NCI-H82 (cell line): ENCODE data around the gene HOXA3.
A peak's percentile ranks its signal among the peaks of the same experiment; 100 is the strongest.

Source experiments
- DNase-seq: peaks from one replicate; lab custom pipeline; 2025; lab: John Stamatoyannopoulos, UW

Gene HOXA3

DNA sequence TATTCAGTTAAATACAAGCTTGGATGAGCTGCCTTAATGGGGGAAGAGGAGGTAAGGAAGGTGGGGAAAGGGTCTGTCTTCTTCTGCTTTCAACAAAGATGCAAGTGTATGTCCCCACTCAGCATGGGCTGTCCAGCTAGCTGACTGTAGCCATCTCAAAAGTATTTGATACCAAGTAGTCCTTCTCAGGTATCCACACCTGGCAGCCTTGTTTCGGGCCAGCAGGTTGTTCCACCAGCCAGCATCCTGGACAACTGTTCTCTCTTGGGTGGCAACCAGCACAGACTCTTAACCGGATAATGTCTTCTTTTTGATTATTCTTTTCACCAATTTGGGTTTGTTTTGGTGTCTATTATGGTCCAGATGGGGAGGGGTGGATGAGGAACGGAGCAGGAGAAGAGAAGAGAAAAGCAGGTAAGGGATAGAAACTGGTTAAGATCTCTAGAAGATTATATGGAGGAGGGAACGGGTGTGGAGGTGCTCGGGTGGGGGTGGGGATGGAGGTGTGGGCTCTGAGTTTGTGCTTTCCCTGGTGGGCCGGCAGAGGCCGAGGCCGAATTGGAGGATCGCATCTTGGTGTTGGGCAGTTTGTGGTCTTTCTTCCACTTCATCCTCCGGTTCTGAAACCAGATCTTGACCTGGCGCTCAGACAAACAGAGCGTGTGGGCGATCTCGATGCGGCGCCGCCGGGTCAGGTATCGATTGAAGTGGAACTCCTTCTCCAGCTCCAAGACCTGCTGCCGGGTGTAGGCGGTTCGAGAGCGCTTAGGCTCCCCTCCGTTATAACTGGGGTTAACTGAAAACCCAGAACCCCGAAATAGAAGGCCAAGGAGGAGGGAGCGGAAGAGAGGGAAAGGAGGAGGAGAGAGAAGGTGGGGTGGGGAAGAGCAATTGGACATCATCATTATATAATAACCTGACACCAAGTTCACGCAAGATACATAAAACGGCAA lies 23.3 kb downstream of the HOXA3 start:
- DNase-seq = no peak

DNA sequence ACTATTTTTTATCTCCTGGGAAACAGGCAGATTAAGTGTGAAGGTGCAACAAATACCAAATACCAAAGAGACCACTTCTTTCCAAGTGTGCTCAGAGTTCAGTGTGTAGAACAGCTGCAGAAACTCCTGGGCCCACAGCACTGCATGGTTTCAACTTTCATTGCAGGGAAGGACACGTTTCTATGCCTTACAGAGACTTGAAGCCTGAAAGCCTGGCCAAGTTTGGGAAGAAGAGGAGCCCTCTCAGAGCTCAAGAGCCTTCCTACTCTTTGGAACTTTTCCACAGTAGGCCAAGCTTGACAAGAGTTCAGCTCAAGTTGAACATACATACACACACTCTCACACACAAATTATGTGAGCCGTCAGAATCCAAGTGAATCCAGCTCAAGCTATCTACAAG lies 24.3 kb downstream of the HOXA3 start:
- no peak for DNase-seq

DNA sequence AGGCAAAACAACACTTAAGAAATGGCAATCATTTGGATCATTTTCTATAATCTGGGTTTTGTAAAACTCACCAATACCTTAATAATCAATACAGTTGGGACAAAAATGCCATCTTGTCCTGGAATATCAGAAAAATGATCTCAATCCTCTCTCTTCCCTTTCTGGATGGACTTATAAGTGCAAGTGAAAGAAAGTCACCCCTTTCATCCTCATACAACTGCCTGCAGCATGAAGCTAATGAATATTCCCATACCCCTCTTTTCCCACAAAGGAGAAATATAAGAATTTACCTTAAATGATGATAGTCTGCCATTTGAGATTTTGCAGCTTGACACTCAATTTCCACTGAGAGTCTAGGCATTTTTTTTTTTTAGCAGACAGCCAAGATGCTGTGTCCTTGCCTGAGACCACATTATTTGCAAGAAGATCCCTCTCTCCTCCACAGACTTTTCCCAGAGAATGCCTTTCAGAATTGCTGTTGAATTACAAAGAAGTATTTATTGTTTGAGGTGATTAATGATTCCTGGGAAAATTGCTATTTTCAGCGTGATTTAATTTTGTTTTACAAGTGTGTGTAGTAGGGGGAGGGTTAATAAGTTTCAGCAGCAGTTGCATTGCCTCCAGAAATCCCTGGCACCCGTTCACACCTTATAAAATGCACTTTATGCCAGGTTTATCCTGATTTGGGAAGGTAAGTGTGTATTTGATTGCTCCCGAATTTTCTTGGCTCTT lies 25.6 kb downstream of the HOXA3 start:
- DNase-seq = no peak

DNA sequence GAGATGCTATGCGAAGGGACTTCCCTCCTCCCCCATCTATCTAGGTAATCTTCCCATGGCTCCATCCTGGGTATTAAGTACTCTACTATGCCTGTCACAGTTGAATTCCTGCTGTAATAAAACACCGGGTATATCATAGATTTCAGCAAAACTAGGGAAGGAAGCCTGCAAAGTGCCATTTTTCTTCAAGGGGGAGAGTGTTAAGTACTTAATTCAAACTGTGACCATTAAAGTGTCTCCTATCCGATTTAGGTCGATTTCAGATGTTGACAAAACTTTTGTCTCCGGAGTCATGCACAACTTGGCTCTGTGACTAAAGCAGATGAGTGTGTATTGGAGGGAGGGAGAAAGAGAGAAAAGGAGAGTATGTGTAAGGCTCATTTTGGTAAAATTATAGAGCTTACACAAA lies 26.4 kb downstream of the HOXA3 start:
- no peak for DNase-seq

DNA sequence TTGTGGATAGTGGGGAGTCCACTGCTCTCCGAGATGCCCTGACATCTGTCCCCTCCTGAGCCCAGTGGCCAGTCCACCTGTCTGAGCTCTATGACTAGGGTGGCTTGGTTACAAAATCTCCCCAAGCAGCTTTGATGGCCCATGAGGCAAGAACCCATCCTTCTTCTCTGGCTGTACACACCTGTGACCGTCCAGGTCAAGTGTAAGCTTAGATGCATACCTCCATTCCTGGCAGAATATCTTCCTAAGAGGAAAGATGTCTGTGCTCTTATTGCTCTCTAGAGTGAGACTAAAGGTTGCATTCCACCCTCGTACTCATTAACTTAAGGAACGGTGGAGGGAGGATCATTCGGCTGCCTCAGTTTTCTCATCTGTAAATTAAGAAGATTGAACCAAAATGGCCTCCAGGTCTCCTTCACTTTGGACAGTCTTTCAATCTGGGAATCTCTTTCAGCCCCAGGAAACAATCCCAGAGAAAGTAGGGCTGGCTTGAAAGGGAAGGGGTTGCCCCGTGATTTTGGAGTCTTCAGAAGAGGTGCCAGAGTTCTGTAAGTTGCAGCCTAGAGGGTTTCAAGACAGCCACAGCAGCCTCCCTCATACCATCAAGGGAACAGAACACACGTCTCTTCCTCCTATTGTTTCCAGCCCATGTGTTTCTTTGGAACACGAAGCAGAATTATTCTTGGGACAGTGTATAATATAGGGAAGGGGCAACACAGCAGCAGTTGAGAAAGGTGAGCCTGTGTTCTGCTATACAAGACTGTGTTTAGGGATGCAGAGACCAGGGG lies 27.3 kb downstream of the HOXA3 start:
- no peak for DNase-seq

DNA sequence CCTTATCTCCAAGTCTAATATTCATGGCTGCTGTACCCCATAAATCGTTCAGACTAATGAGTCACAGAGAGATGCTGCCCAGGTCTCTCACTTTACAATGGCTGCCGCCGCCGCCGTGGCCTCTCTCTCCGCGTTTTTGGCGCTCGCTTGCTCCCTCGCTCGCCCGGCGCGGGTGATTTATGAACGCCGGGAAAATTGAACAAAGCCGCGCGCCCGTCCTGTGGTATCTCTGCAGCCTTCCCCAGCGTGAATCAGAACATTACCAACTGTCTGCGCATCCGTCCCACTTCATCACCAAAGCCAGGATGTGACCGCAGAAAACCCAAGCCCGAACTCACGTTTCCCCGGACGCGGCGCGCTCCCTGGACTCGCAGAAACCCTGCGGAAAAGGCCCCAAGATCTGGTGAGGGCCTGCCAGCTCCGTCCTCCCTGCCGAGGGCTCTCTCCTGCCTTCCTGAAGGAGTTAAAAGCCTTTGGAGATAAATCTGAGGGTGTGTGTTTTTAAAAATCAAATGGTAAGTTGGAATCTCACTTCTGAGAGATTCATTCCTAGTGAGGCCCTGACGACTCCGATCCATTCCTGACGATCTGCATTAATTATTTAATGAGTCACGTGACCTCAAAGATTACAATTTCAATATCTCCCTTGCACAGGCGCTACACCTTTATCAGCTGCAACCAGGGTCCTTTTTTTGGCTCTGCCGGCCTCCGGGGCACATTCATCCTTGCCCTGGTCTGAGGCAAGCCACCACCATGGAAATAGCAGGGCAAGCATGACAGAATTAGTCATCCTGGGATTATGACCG lies 28.1 kb downstream of the HOXA3 start:
- no peak for DNase-seq

DNA sequence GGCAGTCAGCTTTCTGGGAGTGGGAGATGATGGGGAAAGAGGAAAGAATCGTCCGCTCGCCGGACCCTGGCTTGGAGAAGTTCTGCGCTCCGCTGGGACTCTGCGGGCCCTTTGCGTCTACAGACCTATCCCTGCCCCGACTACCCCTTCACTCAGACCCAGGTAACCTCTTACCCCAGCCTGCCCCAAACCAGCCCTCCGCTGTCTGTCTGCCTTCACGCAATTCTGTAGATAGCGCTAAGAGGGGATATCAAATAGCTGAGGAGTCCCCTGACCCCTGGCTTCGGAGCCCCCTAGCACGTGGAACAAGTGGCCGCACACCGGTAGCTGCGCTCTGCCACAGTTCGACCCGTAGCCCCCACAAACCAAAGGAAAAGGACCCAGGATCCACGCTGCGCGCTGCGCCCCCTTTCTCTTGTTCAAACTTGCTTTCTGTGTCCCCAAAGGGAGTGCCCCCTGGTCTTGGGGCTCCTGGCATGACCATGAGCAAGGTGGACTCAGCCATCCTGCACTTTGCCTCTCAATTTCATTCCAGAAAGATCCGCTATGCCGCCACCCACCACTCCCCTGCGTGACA lies 28.8 kb downstream of the HOXA3 start:
- DNase-seq = no peak

DNA sequence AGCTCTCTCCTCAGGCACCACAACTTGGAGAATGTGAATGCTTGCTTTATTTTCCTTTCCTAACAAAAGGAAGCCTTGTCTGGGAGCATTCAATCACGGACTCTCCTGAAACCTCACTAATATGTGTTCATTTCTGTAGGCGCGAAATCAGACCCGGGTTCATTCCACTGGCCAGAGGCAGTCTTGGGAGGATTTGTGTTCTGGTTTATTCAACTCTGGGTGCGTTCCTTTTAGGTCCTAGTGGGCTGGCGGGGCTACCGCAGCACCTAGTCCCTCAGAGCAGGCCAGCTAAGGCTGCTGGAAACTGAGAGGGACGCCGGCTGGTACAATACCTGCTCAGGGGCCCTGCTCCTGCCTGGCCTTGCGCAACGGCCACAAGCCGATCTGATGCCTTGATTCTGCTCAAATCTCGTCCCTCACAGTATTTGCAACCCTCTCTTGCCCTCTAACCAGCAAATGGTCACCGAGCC lies 29.3 kb downstream of the HOXA3 start:
- no peak for DNase-seq

DNA sequence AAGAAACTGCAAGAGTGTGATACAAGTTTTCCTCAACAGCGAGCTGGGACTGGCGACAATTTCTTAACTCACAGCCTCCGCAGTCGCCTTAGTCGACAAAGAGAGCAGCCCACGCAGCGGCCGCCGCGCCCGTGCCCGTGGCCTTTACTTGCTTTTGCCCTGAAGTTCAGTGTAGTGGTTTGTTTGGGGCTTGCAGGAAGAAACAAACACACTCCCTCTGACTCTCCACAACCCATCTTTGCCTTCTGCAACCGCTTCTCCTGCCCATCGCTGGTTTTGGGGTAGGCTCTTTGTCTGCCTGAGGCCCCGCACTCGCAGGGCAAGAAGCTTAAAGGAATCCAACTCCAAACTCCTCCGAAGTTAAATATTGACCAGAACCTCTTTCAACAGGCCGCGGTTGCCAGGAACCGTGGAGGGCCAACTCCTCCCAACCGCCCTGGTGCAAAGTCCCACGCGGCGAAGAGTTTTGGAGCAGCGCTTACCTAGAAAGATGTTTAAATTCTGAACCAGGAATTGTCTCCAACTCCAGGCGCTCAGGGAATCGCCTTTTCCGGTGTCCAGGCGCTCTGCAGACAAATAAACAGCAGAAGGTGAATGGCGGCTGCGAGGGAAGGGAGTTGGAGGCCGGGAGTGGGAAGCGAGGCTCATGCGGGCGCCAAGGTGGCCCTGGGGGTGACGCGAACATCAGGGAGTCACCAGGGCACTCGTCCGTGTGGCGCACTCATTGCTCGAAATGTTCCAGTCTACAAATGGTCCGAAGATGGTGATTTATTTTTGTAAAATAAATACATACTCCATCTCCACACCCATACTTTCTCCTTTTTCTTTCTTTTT lies 30.1 kb downstream of the HOXA3 start:
- no peak for DNase-seq

DNA sequence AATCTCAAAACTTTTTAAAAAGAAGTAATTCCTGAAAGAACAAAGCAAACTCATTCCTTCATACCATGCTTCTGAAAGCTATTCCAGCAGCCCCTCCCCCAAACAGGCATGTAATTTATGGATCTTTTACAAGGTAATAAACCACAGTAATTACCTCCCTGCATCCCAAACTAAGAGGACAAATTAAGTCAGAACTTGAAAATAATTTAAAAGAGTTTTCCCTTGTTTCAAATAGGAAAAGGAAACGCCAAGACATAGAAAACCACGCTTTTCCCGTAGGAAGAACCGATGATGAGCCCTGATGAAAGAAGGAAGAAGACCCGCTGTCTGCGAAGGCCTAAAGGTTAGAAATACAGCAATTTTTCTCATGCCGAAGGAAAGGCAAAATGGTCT lies 30.7 kb downstream of the HOXA3 start:
- no peak for DNase-seq

DNA sequence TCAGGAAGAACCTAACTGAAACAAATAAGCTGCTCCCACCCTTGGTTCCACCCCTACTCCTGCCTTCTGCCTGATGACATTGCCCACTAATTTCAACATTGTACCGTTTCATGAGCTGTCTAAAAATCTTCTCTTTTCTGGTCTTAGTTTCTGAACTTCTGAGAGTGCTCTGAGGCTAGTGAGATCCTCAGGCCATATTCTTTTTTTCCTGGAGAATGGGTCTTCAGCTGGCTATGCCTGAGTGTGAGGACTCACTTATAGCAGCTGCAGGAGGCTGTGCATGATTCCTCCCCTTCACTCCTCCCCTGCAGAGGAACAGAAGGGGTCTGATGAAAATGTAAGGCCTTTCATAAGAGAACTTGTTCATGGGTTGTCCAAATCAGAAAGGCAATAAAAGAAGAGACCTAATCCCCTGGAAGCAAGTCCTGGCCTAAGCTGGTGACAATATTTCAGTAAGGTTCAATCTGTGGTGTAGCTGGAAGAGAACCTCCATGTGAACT lies 32.9 kb downstream of the HOXA3 start:
- DNase-seq = no peak

DNA sequence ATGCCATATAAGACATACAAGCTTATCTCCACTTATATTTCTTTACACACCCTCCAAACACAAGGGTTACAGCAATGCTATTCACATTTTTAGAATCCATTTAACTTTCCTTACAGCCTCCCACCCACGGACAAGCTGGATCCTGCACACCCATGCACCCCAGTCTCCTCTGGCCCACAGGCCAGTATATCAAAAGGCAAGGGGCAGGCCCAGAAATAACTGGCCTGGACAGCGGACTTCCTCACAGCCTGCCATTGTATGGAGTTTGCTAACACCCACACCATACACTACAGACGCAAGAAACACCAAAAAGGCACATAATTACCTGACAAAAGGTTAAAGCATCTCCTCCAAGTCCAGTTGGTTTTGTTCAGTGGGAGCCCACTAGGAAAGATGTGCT lies 33.8 kb downstream of the HOXA3 start:
- DNase-seq = no peak

DNA sequence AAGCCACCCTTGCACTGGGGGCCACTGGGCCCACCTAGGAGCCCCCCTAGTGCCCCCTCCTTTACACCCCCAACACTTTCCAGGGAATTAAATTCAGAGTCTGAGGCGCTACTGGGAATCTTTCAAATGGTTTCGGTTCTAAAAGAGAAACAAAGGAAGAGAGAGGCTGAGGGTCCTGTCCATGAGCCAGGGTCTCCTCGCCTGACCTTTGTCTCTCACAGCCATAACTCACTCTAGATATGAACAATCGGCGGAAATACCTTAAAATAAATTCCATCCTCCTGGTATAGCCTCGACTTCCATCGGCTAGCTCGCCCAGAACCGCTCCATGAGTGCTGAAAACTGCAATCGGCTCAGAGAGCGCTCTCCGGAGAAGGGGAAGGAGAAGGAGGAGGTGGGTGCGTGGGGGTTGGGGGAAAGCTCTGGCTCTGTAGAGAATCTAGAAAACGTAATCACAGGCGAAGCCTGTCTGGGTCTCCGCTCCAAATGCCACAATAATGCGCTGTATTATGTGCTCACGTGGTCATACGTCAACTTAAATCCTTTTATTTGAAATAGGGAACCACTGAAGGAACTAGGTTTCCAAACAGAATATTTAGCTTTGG lies 34.4 kb downstream of the HOXA3 start:
- DNase-seq = peak; percentile 27

DNA sequence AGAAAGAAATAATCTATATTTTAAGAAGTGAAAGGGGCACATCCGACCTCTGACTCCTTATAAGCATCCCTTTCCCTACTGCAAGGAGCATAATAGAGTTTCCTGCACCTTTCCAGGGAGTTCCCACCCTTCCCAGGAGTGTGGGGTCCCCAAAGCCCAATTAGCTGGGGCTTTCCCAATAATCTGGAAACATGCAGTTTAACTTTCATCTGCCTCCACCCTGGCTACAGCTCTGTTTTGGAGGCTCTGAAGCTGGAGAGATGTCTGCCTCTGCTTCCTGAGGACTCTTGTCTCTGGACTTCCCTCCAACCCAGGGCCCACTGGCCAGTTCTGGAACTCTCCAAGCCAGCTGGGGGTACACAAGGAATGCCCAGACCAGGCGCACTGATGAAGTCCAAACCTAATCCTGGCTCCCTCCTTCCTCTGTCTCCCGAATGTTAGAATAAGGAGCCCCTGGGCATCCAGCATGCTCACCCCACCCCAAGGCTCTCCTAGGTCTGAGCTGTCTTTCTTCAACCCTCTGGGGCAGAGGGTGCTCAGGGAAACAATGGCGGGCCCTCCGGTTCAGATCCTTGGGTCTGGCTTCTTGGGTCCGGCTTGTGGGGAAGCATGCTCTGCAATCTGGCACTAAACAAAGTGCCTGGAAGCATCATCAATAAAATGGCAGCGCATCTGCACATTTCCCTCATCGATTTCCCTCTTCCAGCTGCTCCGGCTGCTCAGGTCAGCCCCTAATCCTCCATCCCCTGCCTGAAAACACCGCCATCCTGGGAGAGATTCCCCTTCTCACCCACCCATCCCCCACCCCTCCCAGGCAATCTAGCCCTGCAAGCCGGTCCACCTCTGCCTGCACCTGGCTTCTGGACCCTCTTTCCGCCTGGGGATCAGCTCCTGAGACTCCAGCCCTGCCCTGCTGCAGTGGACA lies 35.2 kb downstream of the HOXA3 start:
- DNase-seq = peak; percentile 64

DNA sequence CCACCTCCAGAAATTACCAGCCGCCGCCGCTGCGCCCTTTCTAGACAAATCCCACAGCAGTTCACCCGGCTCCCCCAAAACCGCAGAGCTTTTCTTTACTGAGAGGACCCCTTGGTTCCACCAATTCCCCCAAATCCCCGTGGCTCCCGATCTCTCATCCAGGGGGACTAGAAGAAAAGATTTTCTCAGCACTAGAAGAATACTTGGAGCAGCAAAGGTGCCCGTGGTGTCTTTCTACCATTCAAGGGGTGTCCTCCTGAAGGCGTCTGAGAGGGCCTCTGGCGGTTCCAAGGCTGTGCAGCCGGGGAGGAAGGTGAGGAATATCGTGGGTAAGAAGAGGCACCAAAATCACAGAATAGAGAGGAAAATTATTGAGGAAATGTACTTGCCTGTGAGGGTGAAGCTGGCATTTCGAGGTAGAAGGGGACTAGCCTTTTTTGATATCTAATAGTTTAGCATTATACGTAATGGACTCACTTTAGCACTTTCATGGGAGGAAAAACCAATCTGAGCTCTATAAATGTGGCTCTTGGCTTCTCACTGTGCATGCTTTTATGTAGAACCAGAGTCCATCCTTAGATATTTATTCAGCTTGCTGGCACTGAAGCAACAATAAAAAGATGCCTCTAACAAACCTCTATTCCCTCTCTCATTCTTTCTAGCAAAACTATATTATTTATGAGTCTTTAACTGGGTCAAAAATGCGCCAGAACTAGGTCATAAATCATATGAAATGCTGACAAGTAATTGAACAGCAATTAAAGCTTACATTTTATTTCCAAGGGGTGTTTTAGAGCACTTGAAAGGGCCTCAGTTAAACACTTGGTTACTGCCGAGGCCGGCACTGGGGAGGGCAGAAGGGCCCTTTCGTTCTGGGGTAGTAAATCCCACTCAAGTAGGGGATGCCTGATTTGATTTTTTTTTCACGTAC lies 36.1 kb downstream of the HOXA3 start:
- no peak for DNase-seq

DNA sequence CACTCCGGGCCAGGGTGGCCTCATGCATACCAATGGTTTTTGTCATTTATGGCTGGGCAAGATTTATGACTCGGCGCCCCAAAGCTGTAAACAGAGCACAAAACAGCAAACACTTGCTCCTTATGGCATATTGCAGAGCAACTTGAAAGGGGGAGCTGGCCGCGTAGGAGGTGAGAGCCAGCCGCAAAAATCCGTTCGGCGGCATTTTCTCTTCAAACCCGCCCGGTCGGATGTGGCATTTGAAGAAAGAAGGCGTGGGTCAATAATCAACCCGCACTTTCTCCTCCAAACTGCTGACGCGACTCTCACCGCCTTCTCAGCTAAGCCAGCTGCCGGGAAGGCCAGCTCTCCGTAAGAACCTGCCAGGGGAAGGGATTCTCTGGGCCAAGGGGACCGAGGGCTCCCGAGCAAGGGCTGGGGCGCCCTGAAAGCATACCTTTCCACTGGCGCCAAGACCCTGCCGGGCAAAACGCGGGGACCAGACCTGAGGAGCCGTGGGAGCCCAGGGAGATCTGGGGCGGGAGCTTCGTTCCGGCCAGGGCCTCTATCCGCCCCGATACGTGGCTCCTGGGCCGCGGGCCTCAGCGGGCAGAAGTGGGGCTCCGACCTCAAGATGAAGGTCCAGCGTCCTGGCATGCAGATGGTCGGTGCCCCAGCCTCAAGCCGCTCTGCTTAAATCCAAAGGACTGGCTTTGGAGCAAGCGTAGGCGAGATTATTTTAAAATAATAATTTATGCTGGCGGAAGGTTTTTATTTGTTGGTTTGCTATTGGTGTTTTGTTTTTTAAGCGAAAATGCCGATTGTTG lies 37.0 kb downstream of the HOXA3 start:
- peak; percentile 37 for DNase-seq

DNA sequence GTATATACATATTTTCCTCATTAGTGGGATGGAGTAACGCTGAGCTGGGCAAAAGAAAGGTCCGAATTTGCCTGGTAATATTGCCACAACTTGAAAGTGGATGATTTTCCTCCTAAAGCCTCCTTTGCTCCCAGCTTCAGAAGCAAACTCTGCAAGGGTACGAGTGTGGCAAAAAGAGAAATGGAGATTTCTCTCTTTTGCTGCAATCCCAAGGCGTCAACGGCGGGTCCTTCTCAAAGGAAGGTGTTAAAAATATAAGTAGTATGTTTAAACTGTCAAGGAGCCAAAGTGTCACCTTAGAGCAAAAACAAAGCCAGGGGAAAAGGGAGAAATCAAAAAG lies 37.5 kb downstream of the HOXA3 start:
- DNase-seq = no peak
